IMR-90 (cell line): Measurements from ENCODE around the gene CDR2L. TPM values are rescaled to one million over a fixed set of nuclear protein-coding genes. Genes with fewer than 3 reads are reported as not detected.

Source experiments
- ATAC-seq: fragments of 200-7000 bp; cut with Tn5 transposase; 2 replicates; pipeline ENCODE4 v1.9.1; 2020; ENCODE audit warnings: low read depth, mild to moderate bottlenecking, moderate library complexity
- BruUV-seq: library from RNA; stranded (reverse); fragments of 400-500 nt; replicated peaks from 2 replicates; lab custom pipeline; 2021; lab: Mats Ljungman, UMichigan
- CTCF ChIA-PET: fragments of 300-600 bp; formaldehyde crosslinking; extraction: SDS; loops from one replicate; lab custom pipeline; 2021; ENCODE audit warnings: antibody characterized with exemption; lab: Yijun Ruan, JAX
- POLR2A ChIA-PET: fragments of 300-600 bp; sonication (Branson Sonifier 250); formaldehyde crosslinking; loops from one replicate; lab custom pipeline; 2022; ENCODE audit warnings: antibody characterized with exemption; ENCODE audit not compliant: unreplicated experiment; lab: Charles Lee
- DNase-seq: peaks from one replicate; pipeline ENCODE4 v3.0.0; 2013
- H2AFZ ChIP-seq: replicated peaks from 2 replicates; pipeline ENCODE3; 2013; ENCODE audit warnings: low read length, mild to moderate bottlenecking; ENCODE audit not compliant: poor library complexity
- H2AK5ac ChIP-seq: 2 replicates; pipeline ENCODE4 v1.6.1; 2013; ENCODE audit warnings: low read depth, low read length, inconsistent platforms
- H2AK9ac ChIP-seq: replicated peaks from 2 replicates; pipeline ENCODE3; 2013; ENCODE audit warnings: mild to moderate bottlenecking, low read depth, low read length, moderate library complexity; ENCODE audit not compliant: poor library complexity
- H2BK120ac ChIP-seq: 2 replicates; pipeline ENCODE4 v1.6.1; 2013; ENCODE audit warnings: low read depth, low read length, inconsistent platforms
- H2BK15ac ChIP-seq: 3 replicates; pipeline ENCODE4 v1.6.1; 2013; ENCODE audit warnings: low read depth, low read length, inconsistent platforms
- H2BK20ac ChIP-seq: 2 replicates; pipeline ENCODE4 v1.6.1; 2013; ENCODE audit warnings: low read depth, mild to moderate bottlenecking, inconsistent platforms, low read length, moderate library complexity
- H2BK5ac ChIP-seq: 2 replicates; pipeline ENCODE4 v1.6.1; 2013; ENCODE audit warnings: mild to moderate bottlenecking, low read depth, low read length, inconsistent platforms; ENCODE audit not compliant: poor library complexity, severe bottlenecking
- H3K14ac ChIP-seq: replicated peaks from 2 replicates; pipeline ENCODE4 v1.6.1; 2013; ENCODE audit warnings: low read depth, low read length, inconsistent platforms
- H3K18ac ChIP-seq: 2 replicates; pipeline ENCODE4 v1.6.1; 2013; ENCODE audit warnings: low read depth, low read length, control low read depth
- H3K23ac ChIP-seq: 2 replicates; pipeline ENCODE4 v1.6.1; 2013; ENCODE audit warnings: low read depth, low read length, inconsistent platforms
- H3K27ac ChIP-seq: 2 replicates; pipeline ENCODE4 v1.5.1; 2013; ENCODE audit warnings: mild to moderate bottlenecking, control low read depth, low read length; ENCODE audit not compliant: insufficient read depth
- H3K27me3 ChIP-seq: 2 replicates; pipeline ENCODE4 v1.6.1; 2013; ENCODE audit warnings: low read length; ENCODE audit not compliant: control insufficient read depth, insufficient read depth
- H3K36me3 ChIP-seq: 2 replicates; pipeline ENCODE4 v1.6.1; 2013; ENCODE audit warnings: low read length, mixed read lengths; ENCODE audit not compliant: control insufficient read depth, insufficient read depth
- H3K4ac ChIP-seq: 2 replicates; pipeline ENCODE4 v1.6.1; 2013; ENCODE audit warnings: low read depth, low read length, inconsistent platforms
- H3K4me1 ChIP-seq: 2 replicates; pipeline ENCODE4 v1.6.1; 2013; ENCODE audit warnings: low read length, mixed read lengths; ENCODE audit not compliant: control insufficient read depth, insufficient read depth
- H3K4me2 ChIP-seq: 2 replicates; pipeline ENCODE4 v1.6.1; 2013; ENCODE audit warnings: low read depth, mild to moderate bottlenecking, control low read depth, low read length, moderate library complexity
- H3K4me3 ChIP-seq: 2 replicates; pipeline ENCODE4 v1.5.1; 2013; ENCODE audit warnings: low read depth, mild to moderate bottlenecking, control low read depth, low read length, moderate library complexity; ENCODE audit not compliant: insufficient read depth
- H3K56ac ChIP-seq: 2 replicates; pipeline ENCODE4 v1.6.1; 2013; ENCODE audit warnings: low read length, inconsistent platforms; ENCODE audit not compliant: insufficient read depth; ENCODE audit errors: extremely low read depth
- H3K79me1 ChIP-seq, 2 experiments: 2 replicates each; pipeline ENCODE4 v1.6.1; 2013; ENCODE audit warnings: low read length in 2 of 2, inconsistent platforms in 1 of 2, low read depth in 1 of 2
- H3K9ac ChIP-seq: 2 replicates; pipeline ENCODE4 v1.6.1; 2013; ENCODE audit warnings: low read depth, low read length, control low read depth
- H3K9me1 ChIP-seq: 2 replicates; pipeline ENCODE4 v1.6.1; 2013; ENCODE audit warnings: low read length, inconsistent platforms; ENCODE audit not compliant: insufficient read depth
- H3K9me3 ChIP-seq: 2 replicates; pipeline ENCODE4 v1.6.1; 2013; ENCODE audit warnings: low read length; ENCODE audit not compliant: control insufficient read depth, insufficient read depth
- H4K20me1 ChIP-seq: 2 replicates; pipeline ENCODE4 v1.6.1; 2013; ENCODE audit warnings: low read length, inconsistent platforms; ENCODE audit not compliant: insufficient read depth
- H4K5ac ChIP-seq: 2 replicates; pipeline ENCODE4 v1.6.1; 2013; ENCODE audit warnings: mild to moderate bottlenecking, low read depth, low read length, control low read depth
- H4K8ac ChIP-seq, 2 experiments: 2 replicates each; pipeline ENCODE4 v1.6.1; 2013; ENCODE audit warnings: low read depth in 2 of 2, low read length in 2 of 2, control low read depth in 1 of 2, inconsistent platforms in 1 of 2
- H4K91ac ChIP-seq: 2 replicates; pipeline ENCODE4 v1.6.1; 2013; ENCODE audit warnings: low read depth, low read length, inconsistent platforms; ENCODE audit not compliant: insufficient read depth
- MXI1 ChIP-seq: IDR thresholded peaks from 2 replicates; pipeline ENCODE4 v1.6.1; 2012; ENCODE audit warnings: low read depth, mild to moderate bottlenecking, low read length, moderate library complexity, borderline replicate concordance
- RAD21 ChIP-seq: IDR thresholded peaks from 2 replicates; pipeline ENCODE4 v1.6.1; 2012; ENCODE audit warnings: low read length, improper control_type of control experiment
- WGBS, 2 experiments: methylation state at CpG; one replicate each; pipeline versions ENCODE4 v1.1.5 to v1.1.7; 2013; ENCODE audit warnings: missing lambda C conversion rate in 2 of 2; ENCODE audit not compliant: insufficient read length in 1 of 2; ENCODE audit errors: extremely low coverage in 2 of 2; 5-methylcytosine and 5-hydroxymethylcytosine counted together
- dilution Hi-C: fragments of 300-500 bp; cut with HindIII; formaldehyde crosslinking; loops from one replicate; pipeline ENCODE4 v1.14.3; 2018; ENCODE audit warnings: low sequenced_read_pairs; ENCODE audit not compliant: unreplicated experiment
- in situ Hi-C: fragments of 300-500 bp; cut with MboI; formaldehyde crosslinking; loops from 3 replicates; pipeline ENCODE4 v1.14.3; 2019; ENCODE audit warnings: low sequenced_read_pairs, inconsistent platforms, mixed read lengths
- intact Hi-C: fragments of 100-400 bp; cut with micrococcal nuclease; formaldehyde crosslinking; loops from 2 replicates; pipeline ENCODE4 v1.10.0; 2022
- polyA plus RNA-seq, 3 experiments: library from polyadenylated mRNA; depleted of rRNA; stranded (reverse); fragments of >200 nt; gene quantifications; 2 replicates each; pipeline ENCODE4 v1.2.3, GENCODE V29; 2012; ENCODE audit warnings: low replicate concordance in 1 of 3
- total RNA-seq: library from RNA; depleted of rRNA; stranded (reverse); fragments of >200 nt; gene quantifications from 2 replicates; pipeline ENCODE4 v1.2.3, GENCODE V29; 2012

CDR2L gene
- total and polyA plus RNA-seq, 2 of the 4 experiments (the other 2 are of a cell fraction): 5.7 to 18.9 TPM

- H3K27me3 ChIP-seq: no peaks in the 10 kb centered on the region
- intact Hi-C loops: no loop called here
- H3K4me2 ChIP-seq: no peak overlapping the region
- peaks cover 6% of the 10 kb centered on the region for H3K4me1 ChIP-seq
- no peak overlapping the region for H3K9ac ChIP-seq
- no peaks in the 10 kb centered on the region for H4K20me1 ChIP-seq
- ChIA-PET CTCF (interaction anchor here (1.2 kb wide), 1 partner anchor 47 kb away, joined by 3 read pairs; no protein-coding TSS in a partner anchor), POLR2A (no interaction called here)
- no peak overlapping the region for H3K4me3 ChIP-seq
- no peak overlapping the region for H2BK15ac ChIP-seq
- H2AK5ac ChIP-seq: no peak overlapping the region
- peak overlapping the region; percentile 23 for H2AK9ac ChIP-seq
- H2BK120ac ChIP-seq: no peak overlapping the region
- peaks cover 13 to 21% of the 10 kb centered on the region in 2 experiments for H3K79me1 ChIP-seq
- no TSS peak for BruUV-seq
- H4K8ac ChIP-seq: 0 out of 4 replicates have a peak overlapping the region, but pooled peaks of 1 of the 2 experiments have one; percentile 95
- H2BK20ac ChIP-seq: no peak overlapping the region
- WGBS, 2 experiments: no CpG with 5 or more reads among the region's 8 CpGs
- no peak overlapping the region for H3K18ac ChIP-seq
- in situ Hi-C loops: no loop called here
- H2AFZ ChIP-seq: peak overlapping the region; percentile 18
- H3K56ac ChIP-seq: no peak overlapping the region
- no peak overlapping the region for H3K14ac ChIP-seq
- ATAC-seq (no peak), DNase-seq (peak; percentile 55)
- no peaks in the 10 kb centered on the region for H3K9me3 ChIP-seq
- H3K27ac ChIP-seq: no peak overlapping the region
- H4K5ac ChIP-seq: no peak overlapping the region
- 0 out of 2 replicates have a peak, but pooled peaks cover 4% of the 10 kb centered on the region for H3K9me1 ChIP-seq
- no peak overlapping the region for H3K4ac ChIP-seq
- no peak overlapping the region for H4K91ac ChIP-seq
- H2BK5ac ChIP-seq: no peak overlapping the region
- no peak overlapping the region for H3K23ac ChIP-seq
- no peak for TF ChIP-seq MXI1
- 0 out of 2 replicates have a peak, but pooled peaks have one; percentile 4 for TF ChIP-seq RAD21
- H3K36me3 ChIP-seq: peaks cover under 1% of the 10 kb centered on the region; the same call in 1 of the 2 replicates
- dilution Hi-C loops: no loop called here
These were observed 23.4 kb downstream of the CDR2L start for GRCh38 chr17:75010683-75011400.
